Islet of Langerhans (tissue), 1 donor: ENCODE measurements around the gene PARD3.
"Not testable (repeated sequence)": the region's sequence is repeated elsewhere in the genome, so short reads cannot be mapped to it uniquely, and the experiment has no call there.

ENCODE experiments used
- FAIRE-seq: peaks from one replicate; lab custom pipeline; 2011; peaks lifted over from hg19 to GRCh38; lab: Jason Lieb, UNC

Gene PARD3

GRCh38 chr10:34815185-34816084 is at the start of gene PARD3:
TSS of gene PARD3 (minus strand) at chr10:34815296. CDS start at chr10:34814995, 301 bp downstream.
- no peak for FAIRE-seq

GRCh38 chr10:34864149-34865067 is 49.3 kb upstream of the PARD3 start:
- FAIRE-seq = no peak

- FAIRE-seq = no peak
These were observed 47.8 kb upstream of the PARD3 start for GRCh38 chr10:34862892-34863291.

GRCh38 chr10:34861293-34862021 is 46.4 kb upstream of the PARD3 start:
- FAIRE-seq = no peak

- no peak for FAIRE-seq
These were observed 44.1 kb upstream of the PARD3 start for GRCh38 chr10:34859170-34859569.

- FAIRE-seq = no peak
These were observed 42.9 kb upstream of the PARD3 start for GRCh38 chr10:34858003-34858402.

GRCh38 chr10:34854147-34854601 is 39.1 kb upstream of the PARD3 start:
- FAIRE-seq = no peak

- FAIRE-seq = no peak
These were observed 38.3 kb upstream of the PARD3 start for GRCh38 chr10:34853357-34853756.

GRCh38 chr10:34850558-34850957 is 35.5 kb upstream of the PARD3 start:
- no peak for FAIRE-seq

GRCh38 chr10:34850036-34850435 is 34.9 kb upstream of the PARD3 start:
- FAIRE-seq = no peak

- no peak for FAIRE-seq
These were observed 30.0 kb upstream of the PARD3 start for GRCh38 chr10:34845070-34845469.

- FAIRE-seq = no peak
These were observed 29.4 kb upstream of the PARD3 start for GRCh38 chr10:34844448-34844847.

- FAIRE-seq = not testable (repeated sequence)
These were observed 28.4 kb upstream of the PARD3 start for GRCh38 chr10:34843470-34843869.

- FAIRE-seq = no peak
These were observed 23.3 kb upstream of the PARD3 start for GRCh38 chr10:34838366-34838900.

GRCh38 chr10:34835908-34836508 is 20.9 kb upstream of the PARD3 start:
- FAIRE-seq = no peak

GRCh38 chr10:34834274-34834673 is 19.2 kb upstream of the PARD3 start:
- no peak for FAIRE-seq

GRCh38 chr10:34830217-34830822 is 15.2 kb upstream of the PARD3 start:
- FAIRE-seq = no peak

GRCh38 chr10:34826857-34827766 is 12.0 kb upstream of the PARD3 start:
- no peak for FAIRE-seq

- no peak for FAIRE-seq
These were observed 11.1 kb upstream of the PARD3 start for GRCh38 chr10:34826221-34826620.

GRCh38 chr10:34825414-34825813 is 10.3 kb upstream of the PARD3 start:
- FAIRE-seq = no peak
